ENCODE measurements around the gene SLC12A7.
"Not testable (repeated sequence)": the region's sequence is repeated elsewhere in the genome, so short reads cannot be mapped to it uniquely, and the experiment has no call there.

Gene SLC12A7

GRCh38 chr5:1007681-1008450 lies 104.0 kb downstream of the SLC12A7 start:
- no peak for DNase-seq (ENCODE audit: low spot score)

GRCh38 chr5:1007221-1007680 lies 104.6 kb downstream of the SLC12A7 start:
- DNase-seq (ENCODE audit: low spot score): no peak

- no peak for DNase-seq (ENCODE audit: low spot score)
These were observed 105.2 kb downstream of the SLC12A7 start for GRCh38 chr5:1006656-1007071.

GRCh38 chr5:1005904-1006655 lies 105.8 kb downstream of the SLC12A7 start:
- no peak for DNase-seq (ENCODE audit: low spot score)

GRCh38 chr5:1005249-1005851 lies 106.5 kb downstream of the SLC12A7 start:
- no peak for DNase-seq (ENCODE audit: low spot score)

- DNase-seq (ENCODE audit: low spot score): no peak
These were observed 107.2 kb downstream of the SLC12A7 start for GRCh38 chr5:1004461-1005248.

GRCh38 chr5:1003296-1003937 lies 108.4 kb downstream of the SLC12A7 start:
- DNase-seq (ENCODE audit: low spot score): no peak

- no peak for DNase-seq (ENCODE audit: low spot score)
These were observed 109.0 kb downstream of the SLC12A7 start for GRCh38 chr5:1002836-1003235.

- no peak for DNase-seq (ENCODE audit: low spot score)
These were observed 109.7 kb downstream of the SLC12A7 start for GRCh38 chr5:1002271-1002546.

GRCh38 chr5:1001406-1002270 lies 110.2 kb downstream of the SLC12A7 start:
- DNase-seq (ENCODE audit: low spot score): no peak

GRCh38 chr5:1000831-1001230 lies 111.0 kb downstream of the SLC12A7 start:
- DNase-seq (ENCODE audit: low spot score): not testable (repeated sequence)
